NK-92 (cell line): ENCODE data around the gene FGF14.
"Not testable (repeated sequence)": the region's sequence is repeated elsewhere in the genome, so short reads cannot be mapped to it uniquely, and the experiment has no call there.

Experiments
- DNase-seq: peaks from one replicate; lab custom pipeline; 2025; ENCODE audit not compliant: unreplicated experiment; lab: John Stamatoyannopoulos, UW

The FGF14 gene

DNA sequence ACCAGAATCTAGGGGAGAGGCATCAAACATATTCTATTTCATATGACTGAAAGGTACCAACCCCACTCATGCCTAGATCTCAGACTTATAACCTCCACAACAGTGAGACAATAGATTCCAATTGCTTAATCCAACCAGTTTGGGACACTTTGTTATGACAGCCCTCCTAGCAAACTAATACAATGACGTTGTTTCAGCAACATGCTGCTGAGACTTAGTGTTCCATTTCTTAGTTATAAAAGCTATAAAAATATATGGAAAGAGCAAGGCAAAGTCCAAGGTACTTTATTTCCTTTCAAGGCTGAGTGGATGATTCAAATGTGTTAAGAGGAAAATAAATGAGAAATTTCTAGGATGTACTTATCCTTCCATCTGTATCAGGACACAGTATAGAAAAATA is 352.0 kb downstream of the FGF14 start:
- DNase-seq = no peak

DNA sequence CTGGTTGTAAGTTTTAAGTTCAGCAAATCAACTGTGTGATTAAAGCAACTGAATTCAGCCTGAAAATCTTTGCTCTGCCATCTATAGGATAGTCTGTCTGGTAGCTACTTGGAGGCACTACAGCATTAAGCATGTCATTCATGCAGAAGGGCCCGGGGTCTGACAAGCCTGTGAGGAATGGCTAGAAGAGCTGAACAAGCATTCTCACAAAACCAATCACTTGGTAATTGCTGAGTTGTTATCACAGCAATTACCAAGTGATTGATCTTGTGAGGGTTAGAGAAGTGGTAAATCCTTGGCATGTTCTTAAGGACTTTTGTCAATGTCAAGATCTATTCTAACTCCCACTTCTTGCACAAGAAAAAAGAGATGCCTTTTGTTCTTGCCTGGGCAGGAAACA is 356.1 kb downstream of the FGF14 start:
- no peak for DNase-seq

DNA sequence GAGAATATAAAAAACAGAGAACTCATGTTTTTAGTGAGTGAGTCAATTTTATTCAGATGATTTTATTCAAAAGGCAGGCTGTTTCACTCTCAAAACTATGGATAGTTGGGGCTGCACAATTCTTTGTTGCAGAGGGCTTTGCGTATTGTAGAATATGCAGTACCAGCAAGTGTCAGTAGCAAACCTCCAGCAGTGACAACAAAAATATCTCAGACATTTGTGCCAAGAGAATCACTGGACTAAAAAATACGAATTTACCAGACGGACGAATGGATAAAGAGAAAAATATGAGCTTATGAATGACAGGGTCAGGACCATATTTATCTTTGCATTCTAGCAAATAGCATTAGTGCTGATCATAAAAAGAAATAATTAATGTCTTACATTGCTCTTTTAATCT is 359.1 kb downstream of the FGF14 start:
- DNase-seq = no peak

DNA sequence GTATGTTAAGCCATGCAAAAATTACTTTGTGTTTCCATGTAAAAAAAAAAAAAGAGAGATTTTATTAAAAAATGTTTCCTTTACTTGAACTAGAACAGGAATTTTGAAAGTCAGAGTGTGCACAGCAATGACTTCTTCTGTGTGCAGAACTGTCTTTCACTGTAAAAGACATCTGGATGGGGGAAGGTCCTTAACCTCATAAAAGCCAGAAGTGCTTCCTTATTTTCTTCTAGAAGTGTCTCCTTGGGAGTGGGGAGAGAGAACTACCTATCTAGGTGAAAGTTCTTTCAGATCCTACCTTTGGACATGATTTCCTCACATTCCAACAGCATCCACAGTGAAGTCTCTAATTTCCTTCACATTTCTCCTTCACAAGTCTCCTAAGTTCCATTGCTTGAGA is 360.3 kb downstream of the FGF14 start:
- DNase-seq = no peak

DNA sequence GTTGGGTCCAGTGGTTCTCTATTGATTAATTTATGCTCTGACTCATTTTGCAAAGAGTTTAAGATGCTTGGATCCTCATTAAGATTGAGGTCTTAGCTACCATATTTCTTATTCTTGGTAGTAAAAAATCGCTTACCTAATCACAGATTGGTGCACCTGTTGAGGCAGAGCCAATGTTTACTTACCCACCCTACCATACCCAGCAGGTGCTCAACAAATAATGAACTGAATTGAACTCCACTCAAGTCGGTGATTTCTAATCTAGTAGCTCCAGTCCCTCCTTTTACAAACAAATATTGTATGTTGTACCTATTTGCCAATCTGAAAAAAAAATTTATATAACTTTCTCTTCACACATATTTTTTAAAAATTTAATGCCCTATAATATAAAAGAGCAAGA is 361.0 kb downstream of the FGF14 start:
- DNase-seq = no peak

DNA sequence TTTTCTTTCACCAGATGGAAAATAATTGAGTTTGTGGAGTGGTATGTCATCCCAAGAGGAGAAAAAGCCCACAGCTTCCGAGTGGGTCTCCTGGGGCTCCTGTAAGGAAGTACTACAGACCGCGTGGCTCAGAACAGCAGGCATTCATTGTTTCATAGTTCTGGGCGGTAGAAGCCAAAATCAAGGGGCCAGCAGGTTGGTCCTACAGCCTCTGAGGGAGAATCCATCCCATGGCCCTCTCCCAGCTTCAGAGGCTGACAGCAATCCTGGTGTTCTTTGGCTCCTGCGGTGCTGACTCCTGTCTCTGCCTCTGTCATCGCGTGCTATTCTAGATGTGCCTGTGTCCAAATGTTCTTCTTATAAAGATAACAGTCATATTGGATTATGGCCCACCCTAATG is 362.6 kb downstream of the FGF14 start:
- DNase-seq = no peak

DNA sequence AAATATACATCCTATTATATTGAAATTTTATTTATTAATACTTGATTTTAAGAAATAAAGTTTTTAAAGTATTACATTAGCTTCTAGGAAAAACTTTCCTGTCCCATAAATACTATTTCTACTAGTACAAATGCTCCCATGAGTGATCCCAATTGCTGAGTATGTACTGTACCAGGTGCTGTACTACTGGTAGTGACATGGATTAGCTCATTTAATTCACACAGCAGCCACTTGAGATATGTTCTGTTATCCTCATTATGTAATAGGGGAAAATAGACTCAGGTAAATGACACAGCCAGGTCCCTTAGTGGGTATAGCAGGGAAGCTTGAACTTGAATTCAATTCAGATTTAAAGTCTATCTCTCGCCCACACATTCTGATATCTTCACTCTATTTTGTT is 363.1 kb downstream of the FGF14 start:
- no peak for DNase-seq

DNA sequence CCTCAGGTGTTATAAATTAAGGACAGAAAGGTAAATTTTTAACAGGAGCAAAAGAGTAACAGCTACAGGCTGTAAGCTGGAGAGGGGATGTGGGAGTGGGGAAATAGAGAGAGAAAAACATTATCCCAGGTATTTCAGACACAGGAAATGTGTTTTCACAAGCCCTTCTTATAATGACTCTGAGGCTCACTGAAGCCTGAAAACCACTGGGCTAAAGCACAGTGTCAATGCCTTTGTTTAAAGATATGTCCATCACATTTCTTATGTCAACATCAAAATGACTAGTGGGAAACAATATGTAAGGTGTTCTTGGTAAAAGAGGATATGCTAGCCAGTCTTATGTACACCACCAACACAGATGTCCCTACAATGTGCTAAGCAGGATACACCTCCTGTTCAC is 365.9 kb downstream of the FGF14 start:
- DNase-seq = no peak

DNA sequence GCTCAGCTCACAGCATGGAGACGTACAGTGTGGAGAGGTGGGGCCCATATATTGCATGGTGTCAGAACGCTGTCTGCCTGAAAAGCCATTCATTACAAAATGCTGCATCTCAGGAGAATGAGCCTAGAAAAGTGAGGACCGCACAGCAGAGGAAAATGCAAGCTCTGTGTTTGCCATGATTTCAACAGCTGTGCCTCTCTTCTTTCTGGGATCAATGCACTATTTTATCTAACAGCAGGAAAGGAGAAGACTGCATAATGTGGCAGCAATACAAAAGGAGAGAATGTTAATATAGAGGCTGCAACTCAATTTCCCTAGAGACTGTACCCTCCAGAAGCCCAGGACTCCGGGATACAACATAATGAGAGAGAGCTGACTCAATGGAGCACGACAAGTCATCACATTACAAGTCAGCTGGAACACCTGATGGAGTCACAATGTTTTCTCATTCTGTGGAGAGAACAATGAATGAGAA is 368.0 kb downstream of the FGF14 start:
- DNase-seq = no peak

DNA sequence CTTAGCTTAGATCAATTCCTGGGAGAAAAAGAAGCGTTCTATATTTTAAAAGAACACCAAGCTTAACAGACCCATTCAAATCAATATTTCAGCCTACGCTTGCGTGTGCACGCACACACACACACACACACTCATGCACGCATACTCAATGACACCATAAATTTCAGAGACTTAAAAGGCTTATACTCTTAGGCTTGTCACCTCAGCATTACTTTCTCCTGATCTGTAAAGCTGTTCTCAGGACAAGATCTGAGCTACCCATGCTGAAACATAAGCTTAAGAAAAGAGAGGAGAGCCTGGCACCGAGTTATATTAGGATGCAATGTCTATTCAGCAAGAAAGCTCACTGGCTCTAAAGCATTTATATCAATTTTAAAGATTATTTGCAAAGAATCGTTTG is 368.5 kb downstream of the FGF14 start:
- no peak for DNase-seq

DNA sequence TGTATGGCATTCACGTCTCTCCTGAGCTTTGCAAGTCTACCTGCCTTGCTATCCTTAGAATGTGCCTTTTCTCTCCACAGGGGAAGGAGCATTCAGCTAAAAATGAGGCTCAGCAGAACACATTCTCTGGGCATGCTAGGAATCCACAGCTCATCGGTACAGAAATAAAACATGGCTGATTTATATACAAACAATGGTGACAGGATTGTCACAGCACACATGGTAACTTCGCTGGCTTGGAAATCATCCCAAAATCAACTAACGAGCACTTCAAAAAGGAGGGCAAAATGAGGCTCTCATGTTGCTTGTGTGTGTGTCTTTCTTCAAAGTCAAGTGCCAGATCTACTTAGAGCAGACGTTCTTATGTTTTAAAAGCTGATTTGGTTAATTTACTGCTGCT is 373.0 kb downstream of the FGF14 start:
- DNase-seq = no peak

DNA sequence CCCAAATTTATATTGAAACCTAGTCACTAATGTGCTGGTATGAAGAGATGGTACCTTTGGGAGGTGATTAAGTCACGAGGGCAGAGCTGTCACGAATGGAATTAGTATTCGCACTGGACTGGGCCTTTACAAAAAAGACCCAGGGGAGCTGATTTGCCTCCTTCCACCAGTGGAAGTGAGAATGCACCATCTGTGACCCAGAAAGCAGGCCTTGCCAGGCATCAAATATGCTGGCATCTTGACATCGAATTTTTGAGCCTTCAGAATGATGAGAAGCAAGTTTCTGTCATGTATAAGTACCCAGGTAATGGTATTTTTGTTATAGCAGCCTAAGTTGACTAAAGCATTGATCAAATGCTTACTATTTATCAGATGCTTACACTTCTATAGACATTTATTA is 373.6 kb downstream of the FGF14 start:
- no peak for DNase-seq

DNA sequence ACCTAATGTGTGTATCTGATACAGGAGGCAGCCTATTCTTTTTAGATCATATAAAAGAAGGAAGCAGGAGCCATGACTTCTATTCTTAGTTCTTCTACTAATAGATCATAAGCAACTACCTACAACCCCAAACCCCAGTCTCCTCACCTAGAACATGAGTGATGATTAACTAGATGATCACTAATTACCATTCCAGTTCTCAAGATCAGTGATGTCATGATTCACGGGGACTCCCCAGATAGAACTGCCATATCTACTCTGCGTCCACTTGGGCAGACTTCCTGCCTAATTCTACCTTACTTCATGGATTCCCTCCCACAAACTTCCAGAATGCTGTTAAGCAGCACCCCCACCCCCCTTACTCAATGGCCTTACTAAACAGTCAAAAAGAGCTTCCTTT is 380.1 kb downstream of the FGF14 start:
- DNase-seq = no peak

DNA sequence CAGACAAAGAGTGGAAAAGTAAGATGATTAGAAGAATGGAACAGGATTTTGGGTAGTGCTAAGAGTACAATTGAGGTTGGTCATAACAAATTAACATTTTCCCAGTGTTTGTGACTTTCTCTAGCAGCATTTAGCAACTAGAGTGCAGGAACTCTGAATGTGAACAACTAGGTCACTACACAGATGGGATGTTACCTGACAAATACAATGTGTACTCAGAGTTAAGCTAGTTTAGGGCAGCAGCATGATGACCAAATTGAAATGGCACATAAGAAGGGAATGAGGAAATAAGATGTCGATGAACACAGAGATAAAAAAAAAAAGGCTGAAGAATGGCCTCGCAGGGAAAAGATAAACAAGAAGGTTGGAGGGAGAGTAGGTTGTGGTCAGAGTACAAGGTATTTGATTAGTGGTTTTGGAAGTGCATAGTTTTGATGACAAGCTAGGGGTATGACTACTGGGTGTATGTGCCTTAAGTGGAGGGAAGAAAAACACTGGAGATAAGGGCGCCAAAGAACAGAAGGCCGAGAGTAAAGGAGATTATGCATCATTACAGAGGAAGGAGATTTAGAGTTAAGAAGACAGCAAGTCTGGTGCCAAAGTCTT is 381.1 kb downstream of the FGF14 start:
- DNase-seq = no peak

DNA sequence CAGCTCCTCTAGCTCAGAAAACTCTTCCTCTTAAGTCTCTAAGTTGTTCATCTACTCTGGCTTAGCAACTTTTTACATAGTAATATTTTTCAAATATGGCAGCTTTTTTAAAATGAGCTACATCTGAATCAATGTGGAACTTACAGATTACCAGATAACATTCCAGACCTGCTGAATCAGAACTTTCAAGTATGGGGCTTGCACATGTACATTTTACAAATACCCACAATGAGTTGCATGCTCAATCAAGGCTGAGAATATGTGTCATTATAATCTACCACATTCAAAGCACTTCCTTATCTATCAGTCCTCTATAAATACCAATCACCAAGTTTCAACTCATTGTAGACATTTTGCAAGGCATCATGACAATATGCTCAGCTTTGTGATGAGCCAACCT is 383.1 kb downstream of the FGF14 start:
- no peak for DNase-seq

DNA sequence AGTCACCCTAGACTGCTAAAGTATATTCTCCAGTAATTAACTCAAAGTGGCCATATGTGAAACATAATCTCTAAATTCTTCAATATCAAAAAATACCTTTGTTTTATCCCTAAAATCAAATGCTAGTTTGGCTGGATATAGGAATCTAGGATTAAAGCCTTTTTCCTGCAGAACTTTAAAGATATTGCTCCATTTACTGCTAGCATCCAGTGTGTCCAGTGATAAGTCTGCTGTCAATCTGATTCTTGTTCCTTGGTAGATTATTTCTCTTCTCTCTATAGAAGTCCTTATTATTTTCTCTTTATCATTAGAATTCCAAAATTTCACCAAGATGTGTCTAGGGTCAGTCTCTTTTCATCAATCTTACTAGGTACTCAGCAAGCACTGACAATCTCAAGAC is 384.6 kb downstream of the FGF14 start:
- DNase-seq = no peak

DNA sequence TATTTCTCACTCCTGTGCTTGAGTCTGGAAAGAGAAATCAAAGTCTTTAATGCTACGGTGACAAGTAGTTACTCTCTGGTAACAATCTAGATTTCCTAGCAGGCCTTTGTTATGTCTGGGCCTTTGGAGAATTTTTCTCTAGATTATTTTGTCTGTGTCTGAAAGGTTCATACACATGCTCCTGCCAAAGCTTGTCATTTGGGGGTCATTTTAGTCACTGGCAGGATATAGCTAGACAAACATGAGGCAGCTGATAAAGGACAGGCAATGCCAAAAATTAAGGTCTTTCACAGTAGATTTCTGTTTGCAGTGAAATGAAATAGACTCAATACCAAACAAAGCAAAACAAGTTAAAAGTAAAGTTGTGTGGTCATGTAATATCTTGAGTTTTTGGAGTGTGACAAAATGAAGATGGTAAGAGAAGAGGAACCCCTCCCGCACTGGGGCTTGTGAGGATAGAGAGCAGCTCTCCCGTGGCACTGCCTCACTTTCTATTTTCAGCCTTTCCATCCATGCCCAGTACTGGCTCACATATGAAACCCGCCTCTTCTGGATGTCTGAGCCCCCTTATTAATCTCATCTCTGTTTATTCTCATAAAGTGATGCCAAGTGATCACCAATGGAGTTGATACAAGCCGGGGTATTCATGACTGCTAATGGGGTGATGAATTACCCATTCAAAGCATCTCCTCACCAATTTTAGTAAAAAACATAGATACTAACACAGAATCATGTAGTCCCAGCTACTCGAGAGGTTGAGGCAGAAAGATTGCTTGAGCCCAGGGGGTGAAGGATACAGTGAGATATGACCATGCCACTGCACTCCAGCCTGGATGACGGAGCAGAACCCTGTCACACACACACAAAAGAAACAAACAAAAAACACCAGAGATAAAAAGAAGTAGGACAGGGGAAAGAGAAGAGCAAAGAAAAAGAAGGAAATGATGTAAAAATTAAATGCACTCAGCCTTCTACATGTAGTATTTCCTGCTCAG is 389.3 kb downstream of the FGF14 start:
- no peak for DNase-seq

DNA sequence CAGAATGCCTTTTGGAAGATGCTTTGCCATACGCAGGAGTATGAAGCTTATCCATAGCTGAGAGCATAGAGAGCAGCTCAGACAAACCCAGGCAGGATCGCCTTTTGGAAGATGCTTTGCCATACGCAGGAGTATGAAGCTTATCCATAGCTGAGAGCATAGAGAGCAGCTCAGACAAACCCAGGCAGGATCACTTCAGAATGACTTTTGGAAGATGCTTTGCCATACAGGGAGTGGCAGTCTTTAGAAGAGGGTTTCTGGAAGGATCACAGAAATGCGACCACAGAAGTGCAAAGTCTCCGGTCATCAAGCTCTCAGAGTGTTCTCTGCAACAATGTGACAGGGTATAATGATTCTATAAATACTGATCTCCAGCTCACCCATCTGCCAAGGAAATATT is 390.4 kb downstream of the FGF14 start:
- DNase-seq = not testable (repeated sequence)

DNA sequence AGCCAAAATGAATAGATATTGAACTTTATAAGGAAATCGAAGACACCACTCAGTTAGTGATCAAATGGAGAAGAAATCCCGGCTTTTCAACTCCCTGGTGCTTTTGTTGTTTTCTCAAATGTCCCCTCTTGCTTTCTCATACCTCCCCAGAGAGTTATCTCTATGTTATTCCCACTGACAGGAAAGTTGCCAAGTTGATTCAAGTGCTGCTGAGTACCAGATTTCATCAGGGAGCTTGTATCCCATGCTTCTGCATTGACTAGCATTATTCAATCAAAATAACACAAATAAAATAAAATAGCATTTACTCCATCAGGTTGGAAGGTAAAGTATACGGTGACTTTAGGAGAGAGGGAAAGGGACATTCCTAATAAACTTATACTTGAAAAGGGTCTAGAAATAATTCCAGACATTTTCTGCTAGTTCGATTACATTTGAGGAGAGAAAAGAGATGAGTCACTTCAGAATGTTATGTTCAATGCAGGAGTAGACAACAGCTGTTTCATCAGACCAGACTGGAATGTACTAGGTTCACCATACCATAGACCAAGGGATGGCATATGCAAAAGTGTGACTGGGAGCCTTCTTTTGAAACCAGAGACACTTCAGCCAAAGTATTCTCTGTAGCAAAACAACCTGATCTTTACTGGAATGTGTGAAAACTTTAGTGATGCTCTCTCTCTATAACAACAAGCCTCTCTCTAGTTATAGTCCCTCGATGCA is 397.8 kb downstream of the FGF14 start:
- no peak for DNase-seq

DNA sequence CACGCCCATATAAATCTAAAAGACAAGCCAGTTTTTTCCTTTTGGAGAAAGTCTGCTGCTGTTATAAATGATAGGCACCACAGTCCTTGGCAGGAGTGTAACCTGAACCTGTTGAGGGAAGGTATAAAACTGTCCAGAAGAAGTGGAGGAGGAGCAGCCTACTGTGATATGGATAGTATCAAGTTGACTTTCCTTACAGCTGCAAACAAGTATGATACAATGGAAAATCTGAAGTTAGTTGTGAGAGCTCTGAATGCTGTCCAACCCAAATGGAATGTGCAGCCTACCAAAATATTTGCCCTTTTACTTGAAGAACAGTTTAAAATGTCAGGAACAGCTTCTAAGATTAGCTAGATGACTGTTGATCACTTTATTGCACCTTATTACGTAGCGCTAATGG is 399.6 kb downstream of the FGF14 start:
- no peak for DNase-seq

DNA sequence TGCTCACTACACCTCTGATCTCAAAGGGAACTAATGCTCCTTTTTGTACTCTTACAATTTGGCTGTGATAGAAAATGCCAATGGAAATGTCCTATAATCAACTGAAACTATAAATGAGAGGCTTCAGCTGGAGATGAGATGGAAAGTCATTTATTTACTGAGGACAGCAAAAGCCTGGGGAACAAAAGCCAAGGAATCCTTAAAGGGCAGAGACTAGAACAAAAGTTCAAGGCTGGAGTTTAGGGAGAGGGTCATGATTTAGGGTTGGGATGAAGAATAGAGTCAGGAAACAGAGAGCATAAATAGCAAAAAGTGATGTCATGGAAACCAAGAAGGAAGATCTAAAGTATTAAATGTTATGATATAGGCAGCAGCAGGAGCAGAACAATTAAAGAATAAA is 401.1 kb downstream of the FGF14 start:
- no peak for DNase-seq

DNA sequence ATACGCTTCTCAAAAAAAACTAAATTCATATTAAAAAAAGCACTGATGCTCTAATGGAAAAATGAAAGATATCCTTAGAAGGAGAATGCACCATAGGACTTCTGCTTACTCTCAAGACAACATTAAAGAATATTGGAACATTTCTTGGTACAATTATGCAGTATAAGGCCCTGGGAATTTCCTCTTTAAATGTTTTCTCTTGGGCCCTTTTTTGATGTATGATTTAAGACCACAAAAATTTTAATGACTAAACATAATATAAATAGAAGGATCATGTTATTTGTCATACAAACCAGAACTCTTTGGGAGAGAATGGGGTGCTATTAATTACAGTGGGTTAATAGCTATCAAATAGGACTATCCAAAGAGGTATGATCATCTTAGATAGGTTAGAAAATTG is 403.7 kb downstream of the FGF14 start:
- no peak for DNase-seq
